Measurements from ENCODE around the gene ERN1. TPM values are rescaled to one million over a fixed set of nuclear protein-coding genes. Genes with fewer than 3 reads are reported as not detected.

The ERN1 gene
- total RNA-seq, 2 experiments from 2014 or later = 126 to 128 TPM

DNA sequence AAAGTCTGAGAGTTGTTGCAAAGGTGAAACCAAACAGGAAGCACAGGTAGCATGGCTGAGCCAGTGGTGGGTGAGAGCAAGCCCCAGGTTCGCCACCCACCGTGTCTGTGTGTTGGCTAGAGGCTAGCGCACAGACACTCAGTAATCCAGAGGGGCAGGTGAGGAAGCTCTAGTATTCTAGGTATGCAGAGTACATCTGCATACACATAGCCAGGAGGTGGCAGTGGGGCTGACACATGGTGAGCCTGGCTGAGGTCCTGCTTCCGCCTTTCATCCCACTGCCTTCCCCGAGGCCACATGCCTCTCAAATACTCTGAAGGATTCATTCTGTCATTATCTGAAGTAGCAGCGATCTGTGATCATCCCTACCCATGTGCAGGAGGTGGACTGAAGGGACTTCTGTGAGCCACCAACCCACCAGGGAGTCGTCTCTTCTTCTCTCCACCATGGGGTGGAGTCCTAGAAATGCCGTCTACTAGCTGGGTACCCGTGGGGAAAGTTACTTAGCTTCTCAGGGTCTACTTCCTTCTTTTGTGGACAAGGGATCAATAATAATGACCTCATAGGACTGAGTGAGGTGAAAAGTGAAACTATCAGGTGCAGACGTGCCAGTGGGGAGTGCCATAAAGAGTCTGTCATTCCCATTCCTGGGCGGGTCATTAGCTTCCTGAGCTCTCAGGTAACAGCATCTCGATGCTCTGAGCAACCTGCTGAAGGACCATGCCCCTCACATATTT, 73.5 kb downstream of the ERN1 start:
- H3K36me3 Mint-ChIP-seq (ENCODE audit: low read depth) = peaks cover 99% of the 10 kb centered on the region

DNA sequence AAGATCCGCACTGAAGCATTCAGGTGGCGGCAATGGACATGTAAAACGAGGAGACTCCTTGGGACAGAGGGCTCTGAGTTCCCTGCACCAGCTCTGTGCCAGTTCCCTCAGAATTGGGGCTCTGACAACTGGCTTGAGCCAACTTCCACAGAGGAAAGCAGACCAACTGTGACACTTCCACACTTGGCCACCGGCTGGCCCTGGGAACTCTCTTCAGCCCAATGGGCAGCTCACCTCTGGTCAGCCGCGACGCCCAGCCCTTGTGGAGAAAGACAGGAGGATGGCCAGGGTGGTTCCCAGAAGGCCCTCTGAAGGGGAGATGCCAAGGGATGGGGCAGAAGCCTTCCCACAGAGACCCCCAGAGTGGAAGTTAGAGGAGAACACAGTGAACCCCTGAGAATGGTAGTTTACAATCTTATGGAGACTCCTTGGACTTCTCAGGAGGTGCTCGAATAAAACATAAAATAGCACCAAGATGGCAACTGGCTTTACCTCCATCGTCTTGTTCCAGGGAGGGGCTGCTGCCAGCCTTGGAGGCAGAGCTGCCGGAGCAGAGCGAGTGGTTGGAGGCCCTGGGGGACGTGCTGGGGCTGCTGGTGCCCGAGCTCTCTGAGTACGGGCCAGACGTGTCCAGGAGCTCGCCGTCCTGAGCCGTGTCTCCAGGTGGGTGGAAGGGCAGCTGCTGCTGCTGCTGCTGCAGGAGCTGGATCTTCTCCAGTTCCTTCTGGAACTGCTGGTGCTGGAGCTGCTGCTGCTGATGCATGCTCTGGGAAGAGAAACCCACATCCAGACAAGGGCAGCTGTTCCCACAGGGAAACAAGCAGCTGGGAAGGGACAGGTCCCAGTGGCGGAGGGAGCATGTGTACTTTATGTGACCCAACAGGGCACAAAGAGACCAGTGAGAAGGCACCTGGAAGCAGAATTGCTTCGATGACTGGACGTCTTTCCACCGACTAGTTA, 74.5 kb downstream of the ERN1 start:
- ChIA-PET CTCF (interaction anchor here (1.1 to 1.5 kb wide), 3 partner anchors 8 to 75 kb away, joined by 3 to 4 read pairs (median 3); partner anchors contain the start of gene ERN1), POLR2A (interaction anchor here (0.6 to 2.0 kb wide), 7 partner anchors 25 to 78 kb away, joined by 3 to 8 read pairs (median 4); partner anchors contain the start of genes ERN1 and ICAM2)
- H3K4me3 Mint-ChIP-seq = no peak overlapping the region
- H3K36me3 Mint-ChIP-seq (ENCODE audit: low read depth) = peaks cover 99% of the 10 kb centered on the region
- no peaks in the 10 kb centered on the region for H3K9me3 Mint-ChIP-seq
- no peaks in the 10 kb centered on the region for H3K27me3 Mint-ChIP-seq
- peak overlapping the region; percentile 70 for H3K27ac Mint-ChIP-seq
- peaks cover 79% of the 10 kb centered on the region for H3K4me1 Mint-ChIP-seq
- no peak for DNase-seq

More for the DNA sequence above, 73.5 kb downstream of the ERN1 start:
- no peak for DNase-seq
- peaks cover 79% of the 10 kb centered on the region for H3K4me1 Mint-ChIP-seq
- H3K4me3 Mint-ChIP-seq = no peak overlapping the region
- ChIA-PET POLR2A (interaction anchor here (0.6 to 1.8 kb wide), 15 partner anchors 9 to 450 kb away, joined by 3 to 8 read pairs (median 3); partner anchors contain the start of genes CEP95, DDX5, ERN1 and ICAM2), CTCF (interaction anchor here (0.8 to 1.5 kb wide), 5 partner anchors 9 to 77 kb away, joined by 3 to 10 read pairs (median 4); partner anchors contain the start of gene ERN1)
- no peaks in the 10 kb centered on the region for H3K9me3 Mint-ChIP-seq
- H3K27me3 Mint-ChIP-seq = no peaks in the 10 kb centered on the region
- peak overlapping the region; percentile 70 for H3K27ac Mint-ChIP-seq

DNA sequence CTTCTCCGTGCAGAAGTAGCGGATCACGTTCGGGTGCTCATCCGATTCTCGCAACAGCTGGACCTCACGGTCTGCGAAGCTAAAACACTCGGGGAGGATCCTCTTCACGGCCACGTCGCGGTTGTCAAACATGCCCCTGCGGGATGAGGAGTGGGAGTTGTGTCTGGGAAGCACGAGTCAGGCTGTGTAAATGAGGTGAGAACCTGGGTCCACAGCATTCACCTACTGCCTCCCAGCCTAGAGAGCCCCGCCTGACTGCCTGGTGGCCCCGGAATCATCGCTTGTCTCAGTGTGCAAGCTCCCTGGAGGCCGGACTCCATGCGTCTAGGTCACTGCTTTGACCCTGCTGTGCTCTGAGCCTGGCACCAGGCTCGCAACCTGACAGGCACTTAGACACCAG, 75.6 kb downstream of the ERN1 start:
- ChIA-PET CTCF (interaction anchor here (0.7 to 2.6 kb wide), 6 partner anchors 9 to 135 kb away, joined by 3 to 8 read pairs (median 3); no protein-coding TSS in a partner anchor), POLR2A (interaction anchor here (0.8 to 2.0 kb wide), 3 partner anchors 71 to 91 kb away, joined by 4 to 8 read pairs (median 5); partner anchors contain the start of gene ERN1)
- H3K4me1 Mint-ChIP-seq = peaks cover 78% of the 10 kb centered on the region
- H3K27me3 Mint-ChIP-seq = no peaks in the 10 kb centered on the region
- peak overlapping the region; percentile 9 for H3K27ac Mint-ChIP-seq
- DNase-seq = no peak
- no peaks in the 10 kb centered on the region for H3K9me3 Mint-ChIP-seq
- H3K36me3 Mint-ChIP-seq (ENCODE audit: low read depth) = peaks cover 99% of the 10 kb centered on the region
- no peak overlapping the region for H3K4me3 Mint-ChIP-seq

- peaks cover 73% of the 10 kb centered on the region for H3K4me1 Mint-ChIP-seq
- no peaks in the 10 kb centered on the region for H3K9me3 Mint-ChIP-seq
- peak overlapping the region; percentile 77 for H3K27ac Mint-ChIP-seq
- ChIA-PET CTCF (interaction anchor here (0.9 to 2.6 kb wide), 4 partner anchors 23 to 80 kb away, joined by 3 to 8 read pairs (median 4); no protein-coding TSS in a partner anchor), POLR2A (interaction anchor here (0.7 to 1.4 kb wide), 6 partner anchors 9 to 93 kb away, joined by 3 to 5 read pairs (median 4); no protein-coding TSS in a partner anchor)
- H3K27me3 Mint-ChIP-seq = no peaks in the 10 kb centered on the region
- H3K36me3 Mint-ChIP-seq (ENCODE audit: low read depth) = peaks cover 97% of the 10 kb centered on the region
- no peak overlapping the region for H3K4me3 Mint-ChIP-seq
- no peak for DNase-seq
These were observed 76.8 kb downstream of the ERN1 start for GRCh38 chr17:64053101-64053500.

- peaks cover 95% of the 10 kb centered on the region for H3K36me3 Mint-ChIP-seq (ENCODE audit: low read depth)
These were observed 78.8 kb downstream of the ERN1 start for GRCh38 chr17:64051153-64051552.

DNA sequence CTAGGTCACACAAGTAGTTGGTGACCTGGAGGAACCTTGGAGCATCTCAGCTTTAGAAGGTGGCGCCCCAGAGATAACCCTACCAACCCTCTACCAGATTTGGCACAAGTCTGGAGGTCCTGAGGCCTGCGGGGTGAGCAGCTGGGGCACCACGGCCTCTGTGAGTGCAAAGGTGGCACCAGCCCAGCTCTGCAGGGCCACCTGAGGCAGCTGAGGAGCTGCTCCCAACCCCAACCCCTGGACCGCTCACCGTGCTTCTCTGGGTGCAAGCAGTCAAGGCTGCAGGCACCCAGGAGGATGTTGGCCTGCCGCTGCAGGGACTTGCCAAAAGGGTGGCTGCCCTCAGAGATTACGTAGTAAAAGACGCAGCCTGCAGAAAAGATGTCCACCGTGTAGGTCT, 81.1 kb downstream of the ERN1 start:
- CTCF ChIA-PET = interaction anchor here (2.6 to 2.7 kb wide), 2 partner anchors 15 to 20 kb away, joined by 8 to 36 read pairs; no protein-coding TSS in a partner anchor
- Mint-ChIP-seq H3K4me1 (peaks cover 63% of the 10 kb centered on the region), H3K9me3 (no peaks in the 10 kb centered on the region), H3K27ac (peak overlapping the region; percentile 90), H3K4me3 (no peak overlapping the region), H3K27me3 (no peaks in the 10 kb centered on the region), H3K36me3 (ENCODE audit: low read depth) (peaks cover 95% of the 10 kb centered on the region)
- DNase-seq = no peak
- POLR2A ChIA-PET = interaction anchor here (0.9 to 3.7 kb wide), 4 partner anchors 20 to 81 kb away, joined by 3 to 31 read pairs (median 15); partner anchors contain the start of genes ERN1 and ICAM2

More at GRCh38 chr17:64051153-64051552, 78.8 kb downstream of the ERN1 start:
- ChIA-PET POLR2A (interaction anchor here (0.7 to 3.7 kb wide), 19 partner anchors 8 to 95 kb away, joined by 3 to 31 read pairs (median 7); partner anchors contain the start of genes ERN1 and ICAM2), CTCF (interaction anchor here (0.7 to 2.7 kb wide), 10 partner anchors 10 to 132 kb away, joined by 3 to 36 read pairs (median 8); partner anchors contain the start of gene ERN1)
- Mint-ChIP-seq H3K4me1 (peaks cover 57% of the 10 kb centered on the region), H3K9me3 (no peaks in the 10 kb centered on the region), H3K4me3 (peak overlapping the region; percentile 18), H3K27me3 (no peaks in the 10 kb centered on the region), H3K27ac (peak overlapping the region; percentile 90)
- peak; percentile 34 for DNase-seq

DNA sequence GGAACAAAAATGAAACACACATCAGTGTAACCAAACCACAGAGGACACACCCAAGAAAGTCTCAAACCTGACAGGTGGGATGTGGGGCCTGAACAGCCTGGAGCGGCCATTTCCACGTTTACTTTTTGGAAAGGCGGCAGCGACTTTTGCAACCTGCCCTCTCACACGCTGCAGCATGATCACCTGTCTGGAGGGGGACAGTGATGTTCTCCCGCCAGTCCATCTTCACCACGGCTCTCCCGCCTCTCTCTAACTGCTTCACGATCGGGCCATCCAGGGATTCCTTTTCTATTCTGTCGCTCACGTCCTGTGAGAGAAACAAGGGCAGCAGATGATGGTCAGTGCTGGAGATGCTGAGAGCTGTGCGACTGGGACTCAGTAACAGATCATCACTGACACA, 84.8 kb downstream of the ERN1 start:
- Mint-ChIP-seq H3K4me3 (no peak overlapping the region), H3K27ac (peak overlapping the region; percentile 9), H3K9me3 (no peaks in the 10 kb centered on the region), H3K27me3 (no peaks in the 10 kb centered on the region), H3K4me1 (peaks cover 42% of the 10 kb centered on the region), H3K36me3 (ENCODE audit: low read depth) (peaks cover 87% of the 10 kb centered on the region)
- ChIA-PET CTCF (interaction anchor here (1.3 to 3.3 kb wide), 3 partner anchors 17 to 88 kb away, joined by 3 to 21 read pairs (median 12); no protein-coding TSS in a partner anchor), POLR2A (no interaction called here)
- DNase-seq = no peak

GRCh38 chr17:64042700-64043485, 87.1 kb downstream of the ERN1 start:
- Mint-ChIP-seq H3K9me3 (no peaks in the 10 kb centered on the region), H3K27me3 (no peaks in the 10 kb centered on the region), H3K36me3 (ENCODE audit: low read depth) (peaks cover 87% of the 10 kb centered on the region), H3K27ac (peak overlapping the region; percentile 6), H3K4me3 (no peak overlapping the region), H3K4me1 (peaks cover 33% of the 10 kb centered on the region)
- ChIA-PET CTCF (interaction anchor here (1.6 to 2.3 kb wide), 3 partner anchors 11 to 91 kb away, joined by 3 to 22 read pairs (median 6); no protein-coding TSS in a partner anchor), POLR2A (interaction anchor here (0.7 to 1.5 kb wide), 4 partner anchors 8 to 103 kb away, joined by 3 to 8 read pairs (median 4); partner anchors contain the start of genes ERN1 and PRR29)
- DNase-seq = no peak

- H3K27ac Mint-ChIP-seq = no peak overlapping the region
- peaks cover 89% of the 10 kb centered on the region for H3K36me3 Mint-ChIP-seq (ENCODE audit: low read depth)
- DNase-seq = no peak
- ChIA-PET POLR2A (interaction anchor here (0.8 to 1.5 kb wide), 4 partner anchors 9 to 104 kb away, joined by 3 to 8 read pairs (median 4); partner anchors contain the start of genes ERN1 and PRR29), CTCF (interaction anchor here (1.5 to 2.3 kb wide), 3 partner anchors 9 to 13 kb away, joined by 3 to 22 read pairs (median 6); no protein-coding TSS in a partner anchor)
- H3K4me3 Mint-ChIP-seq = no peak overlapping the region
- no peaks in the 10 kb centered on the region for H3K9me3 Mint-ChIP-seq
- no peaks in the 10 kb centered on the region for H3K27me3 Mint-ChIP-seq
- H3K4me1 Mint-ChIP-seq = peaks cover 33% of the 10 kb centered on the region
These were observed 88.0 kb downstream of the ERN1 start for GRCh38 chr17:64041912-64042311.

GRCh38 chr17:64040206-64040605, 89.7 kb downstream of the ERN1 start:
- no peak for DNase-seq
- H3K9me3 Mint-ChIP-seq = no peaks in the 10 kb centered on the region
- POLR2A ChIA-PET = no interaction called here
- CTCF ChIA-PET = no interaction called here
- no peaks in the 10 kb centered on the region for H3K27me3 Mint-ChIP-seq
- H3K4me3 Mint-ChIP-seq = no peak overlapping the region
- no peak overlapping the region for H3K27ac Mint-ChIP-seq
- peaks cover 23% of the 10 kb centered on the region for H3K4me1 Mint-ChIP-seq
- H3K36me3 Mint-ChIP-seq (ENCODE audit: low read depth) = peaks cover 85% of the 10 kb centered on the region

DNA sequence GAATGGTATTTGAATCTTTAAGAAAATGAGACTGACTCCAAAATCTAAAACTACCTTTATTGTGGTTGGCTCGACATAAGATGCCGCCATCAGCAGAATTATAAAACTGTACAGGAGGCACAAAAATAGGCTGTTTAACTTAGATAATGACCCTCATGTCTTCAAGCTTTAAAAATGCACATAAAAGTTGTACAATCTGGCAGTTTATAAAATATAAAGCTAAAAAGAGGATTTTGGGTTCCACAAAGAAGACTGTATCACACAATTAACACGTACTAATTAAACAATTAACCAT, 90.9 kb downstream of the ERN1 start:
- Mint-ChIP-seq H3K4me3 (no peak overlapping the region), H3K9me3 (no peaks in the 10 kb centered on the region), H3K4me1 (peaks cover 16% of the 10 kb centered on the region), H3K36me3 (ENCODE audit: low read depth) (peaks cover 76% of the 10 kb centered on the region), H3K27me3 (no peaks in the 10 kb centered on the region), H3K27ac (no peak overlapping the region)
- DNase-seq = no peak
- CTCF ChIA-PET = interaction anchor here (2.8 kb wide), 1 partner anchor 10 kb away, joined by 9 read pairs; no protein-coding TSS in a partner anchor
- POLR2A ChIA-PET = interaction anchor here (1.0 to 1.2 kb wide), 2 partner anchors 11 to 54 kb away, joined by 3 read pairs; no protein-coding TSS in a partner anchor

Data from activated CD4-positive, alpha-beta memory T cell treated with anti-CD3 and anti-CD28 coated beads, Interleukin-2, amount 10 ng/mL, durations not matched to agents 7 days and 5 days (primary cell).